Bronchial epithelial cell (primary cell): ENCODE measurements around the gene HSPA4L. TPM values are rescaled to one million over a fixed set of nuclear protein-coding genes. Genes with fewer than 3 reads are reported as not detected.

ENCODE experiments used
- DNase-seq: peaks from one replicate; pipeline ENCODE4 v3.0.0-alpha.2; 2010; ENCODE audit warnings: low read depth
- FAIRE-seq: peaks from 2 replicates; lab custom pipeline; 2011; peaks lifted over from hg19 to GRCh38; lab: Jason Lieb, UNC
- H3K27me3 ChIP-seq: 2 replicates; pipeline ENCODE4 v1.5.1; 2011; ENCODE audit warnings: low read length; ENCODE audit not compliant: control insufficient read depth, insufficient read depth
- H3K36me3 ChIP-seq: 2 replicates; pipeline ENCODE4 v1.5.1; 2011; ENCODE audit warnings: low read length; ENCODE audit not compliant: control insufficient read depth, insufficient read depth
- H3K4me3 ChIP-seq: 2 replicates; pipeline ENCODE4 v1.5.1; 2011; ENCODE audit warnings: mild to moderate bottlenecking, low read depth, low read length, control low read depth
- total RNA-seq: library from RNA; depleted of rRNA; stranded (reverse); fragments of >200 nt; gene quantifications from 2 replicates; pipeline ENCODE4 v1.2.1, GENCODE V29; 2014
- TF ChIP-seq, protein P1 (sequence below): IDR thresholded peaks from 2 replicates; pipeline ENCODE4 v1.5.1; 2011; ENCODE audit warnings: mild to moderate bottlenecking, moderate library complexity, low read length, control low read depth, inconsistent platforms; ENCODE audit not compliant: insufficient read depth, severe bottlenecking

HSPA4L gene
- total RNA-seq, 1 donor from 2014 or later: 12.4 TPM

DNA sequence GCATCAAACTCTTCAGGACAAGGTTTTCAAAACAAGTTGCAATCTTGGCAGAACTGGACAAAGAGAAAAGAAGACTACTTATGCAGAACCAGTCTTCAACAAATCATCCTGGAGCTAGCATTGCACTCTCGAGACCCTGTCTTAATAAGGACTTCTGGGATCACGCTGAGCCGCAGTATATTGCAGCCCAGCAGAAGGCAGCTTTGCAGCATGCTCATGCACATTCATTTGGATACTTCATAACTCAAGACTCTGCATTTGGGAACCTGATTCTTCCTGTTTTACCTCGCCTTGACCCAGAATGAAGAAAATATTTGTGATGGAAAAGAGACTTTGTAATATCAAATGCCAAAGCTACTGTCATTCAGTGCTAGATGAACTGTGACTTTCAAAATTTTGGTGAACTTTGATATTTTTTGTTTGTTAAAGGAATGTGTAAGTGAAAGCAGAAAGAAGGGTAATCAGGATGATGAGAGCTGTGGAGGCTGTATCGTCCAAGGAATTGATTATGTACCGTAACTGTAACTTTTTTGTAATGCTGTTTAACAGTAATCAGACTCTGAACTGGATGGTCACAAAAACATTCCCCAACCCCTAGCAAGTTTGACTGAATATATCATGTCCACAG, 27.2 kb downstream of the HSPA4L start:
- DNase-seq (no peak), FAIRE-seq (peak; percentile 7)
- TF ChIP-seq, protein P1, sequence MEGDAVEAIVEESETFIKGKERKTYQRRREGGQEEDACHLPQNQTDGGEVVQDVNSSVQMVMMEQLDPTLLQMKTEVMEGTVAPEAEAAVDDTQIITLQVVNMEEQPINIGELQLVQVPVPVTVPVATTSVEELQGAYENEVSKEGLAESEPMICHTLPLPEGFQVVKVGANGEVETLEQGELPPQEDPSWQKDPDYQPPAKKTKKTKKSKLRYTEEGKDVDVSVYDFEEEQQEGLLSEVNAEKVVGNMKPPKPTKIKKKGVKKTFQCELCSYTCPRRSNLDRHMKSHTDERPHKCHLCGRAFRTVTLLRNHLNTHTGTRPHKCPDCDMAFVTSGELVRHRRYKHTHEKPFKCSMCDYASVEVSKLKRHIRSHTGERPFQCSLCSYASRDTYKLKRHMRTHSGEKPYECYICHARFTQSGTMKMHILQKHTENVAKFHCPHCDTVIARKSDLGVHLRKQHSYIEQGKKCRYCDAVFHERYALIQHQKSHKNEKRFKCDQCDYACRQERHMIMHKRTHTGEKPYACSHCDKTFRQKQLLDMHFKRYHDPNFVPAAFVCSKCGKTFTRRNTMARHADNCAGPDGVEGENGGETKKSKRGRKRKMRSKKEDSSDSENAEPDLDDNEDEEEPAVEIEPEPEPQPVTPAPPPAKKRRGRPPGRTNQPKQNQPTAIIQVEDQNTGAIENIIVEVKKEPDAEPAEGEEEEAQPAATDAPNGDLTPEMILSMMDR: no peak
- Histone ChIP-seq H3K27me3 (no peaks in the 10 kb centered on the region), H3K36me3 (peaks cover 2% of the 10 kb centered on the region), H3K4me3 (no peak overlapping the region)

GRCh38 chr4:127810551-127810950, 28.4 kb downstream of the HSPA4L start:
- DNase-seq: no peak
- no peak overlapping the region for H3K4me3 ChIP-seq
- peaks cover 2% of the 10 kb centered on the region for H3K36me3 ChIP-seq
- no peaks in the 10 kb centered on the region for H3K27me3 ChIP-seq
- TF ChIP-seq, protein P1: no peak
- FAIRE-seq: no peak

- FAIRE-seq (no peak), DNase-seq (no peak)
- Histone ChIP-seq H3K36me3 (peaks cover 9% of the 10 kb centered on the region), H3K27me3 (no peaks in the 10 kb centered on the region), H3K4me3 (no peak overlapping the region)
- TF ChIP-seq, protein P1: no peak
Observed at GRCh38 chr4:127822430-127822829, 40.3 kb downstream of the HSPA4L start.

DNA sequence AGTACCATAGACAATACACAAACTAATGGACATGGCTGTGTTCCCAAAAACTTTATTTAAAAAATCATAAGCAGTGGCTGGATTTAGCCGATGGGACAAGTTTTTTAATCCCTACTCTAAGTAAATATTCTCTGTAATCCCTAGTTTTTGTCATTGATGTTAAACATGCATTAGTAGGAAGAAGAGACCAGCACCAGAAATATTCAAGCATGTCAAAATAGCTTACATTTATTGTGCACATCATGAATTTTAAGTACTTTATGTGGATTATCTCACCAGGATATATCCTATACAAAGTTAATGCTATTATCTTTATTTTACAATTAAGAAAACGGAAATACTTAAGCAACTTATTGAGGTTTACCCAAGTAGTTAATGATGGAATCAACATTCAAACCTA, 46.0 kb downstream of the HSPA4L start:
- TF ChIP-seq, protein P1: no peak
- H3K36me3 ChIP-seq: peaks cover 9% of the 10 kb centered on the region

GRCh38 chr4:127829014-127829413, 46.9 kb downstream of the HSPA4L start:
- TF ChIP-seq, protein P1: no peak
- FAIRE-seq (no peak), DNase-seq (no peak)
- peaks cover 6% of the 10 kb centered on the region for H3K36me3 ChIP-seq
- no peaks in the 10 kb centered on the region for H3K27me3 ChIP-seq
- no peak overlapping the region for H3K4me3 ChIP-seq

More for the DNA sequence above, 46.0 kb downstream of the HSPA4L start:
- DNase-seq: no peak
- FAIRE-seq: no peak
- Histone ChIP-seq H3K4me3 (no peak overlapping the region), H3K27me3 (no peaks in the 10 kb centered on the region)

- no peak overlapping the region for H3K4me3 ChIP-seq
- TF ChIP-seq, protein P1: no peak
- DNase-seq (no peak), FAIRE-seq (no peak)
- H3K27me3 ChIP-seq: no peaks in the 10 kb centered on the region
- H3K36me3 ChIP-seq: peaks cover 1% of the 10 kb centered on the region
Observed at GRCh38 chr4:127832585-127832984, 50.5 kb downstream of the HSPA4L start.
